HCT116 (cell line): ENCODE measurements around the gene KLHL3. TPM values are rescaled to one million over a fixed set of nuclear protein-coding genes. Genes with fewer than 3 reads are reported as not detected.

ENCODE experiments used
- ATAC-seq: fragments of 200-7000 bp; cut with Tn5 transposase; 2 replicates; pipeline ENCODE4 v1.9.1; 2020; ENCODE audit warnings: mild to moderate bottlenecking, moderate library complexity
- BruUV-seq: library from RNA; stranded (reverse); fragments of 400-500 nt; replicated peaks from 2 replicates; lab custom pipeline; 2021; lab: Mats Ljungman, UMichigan
- CTCF ChIA-PET: fragments of 300-600 bp; sonication (Branson Sonifier 250); formaldehyde crosslinking; loops from one replicate; lab custom pipeline; 2021; ENCODE audit warnings: antibody characterized with exemption; lab: Charles Lee
- POLR2A ChIA-PET: fragments of 300-600, 350-600 bp; sonication (Branson Sonifier 250); formaldehyde crosslinking; loops from one replicate; lab custom pipeline; 2021; ENCODE audit warnings: antibody characterized with exemption; lab: Charles Lee
- RAD21 ChIA-PET, 2 experiments: fragments of 300-600 bp; sonication (Branson Sonifier 250); formaldehyde crosslinking; loops; one replicate each; lab custom pipeline; 2023; ENCODE audit warnings: low total read pairs in 2 of 2; ENCODE audit not compliant: uncharacterized antibody in 2 of 2, unreplicated experiment in 2 of 2, low non-redundant PET in 1 of 2; lab: Charles Lee
- DNase-seq: peaks from one replicate; pipeline ENCODE4 v3.0.0-alpha.2; 2010; ENCODE audit warnings: low read depth, low spot score
- H2AFZ ChIP-seq: fragments of 200-600 bp; shearing (Covaris generic), sonication (generic); 2 replicates; pipeline ENCODE4 v1.6.1; 2017; ENCODE audit warnings: low read depth, mixed run types, mixed read lengths, antibody characterized with exemption, low read length; ENCODE audit not compliant: poor library complexity, severe bottlenecking
- H3K27ac ChIP-seq: 2 replicates; pipeline ENCODE4 v1.5.1; 2012; ENCODE audit warnings: low read depth, low read length
- H3K27me3 ChIP-seq: fragments of 200-600 bp; sonication (generic); 2 replicates; pipeline ENCODE4 v1.6.1; 2016; ENCODE audit warnings: mixed run types, low read length, mixed read lengths; ENCODE audit not compliant: insufficient read depth
- H3K36me3 ChIP-seq, 2 experiments: fragments of 200-500 bp in 1 of 2; fragments of 200-600 bp in 1 of 2; sonication (Bioruptor generic) in 1 of 2; sonication (generic) in 1 of 2; 2 replicates each; pipeline versions ENCODE4 v1.5.1 to v1.6.1; 2014 to 2016; ENCODE audit warnings: low read length in 2 of 2, inconsistent platforms in 1 of 2, mixed read lengths in 1 of 2, mixed run types in 1 of 2; ENCODE audit not compliant: insufficient read depth in 2 of 2, control insufficient read depth in 1 of 2
- H3K4me1 ChIP-seq, 2 experiments: fragments of 200-600 bp in 1 of 2; sonication (generic) in 1 of 2; 2 replicates each; pipeline versions ENCODE4 v1.5.1 to v1.6.1; 2012 to 2017; ENCODE audit warnings: low read length in 2 of 2, inconsistent platforms in 1 of 2, mild to moderate bottlenecking in 1 of 2, mixed read lengths in 1 of 2, mixed run types in 1 of 2, moderate library complexity in 1 of 2; ENCODE audit not compliant: insufficient read depth in 2 of 2, control insufficient read depth in 1 of 2
- H3K4me2 ChIP-seq: fragments of 200-600 bp; sonication (generic); 2 replicates; pipeline ENCODE4 v1.6.1; 2017; ENCODE audit warnings: mixed run types, low read length, mixed read lengths
- H3K4me3 ChIP-seq, 2 experiments: fragments of 200-600 bp in 1 of 2; sonication (generic) in 1 of 2; replicated peaks in 1 of 2; 2 replicates each; pipeline ENCODE4 v1.5.1; 2011 to 2016; ENCODE audit warnings: low read length in 2 of 2, control low read depth in 1 of 2, low read depth in 1 of 2, mild to moderate bottlenecking in 1 of 2, mixed read lengths in 1 of 2, mixed run types in 1 of 2
- H3K79me2 ChIP-seq: fragments of 200-600 bp; sonication (generic); 2 replicates; pipeline ENCODE4 v1.6.1; 2017; ENCODE audit warnings: mild to moderate bottlenecking, mixed run types, low read length, moderate library complexity, mixed read lengths; ENCODE audit not compliant: insufficient read depth
- H3K9ac ChIP-seq: fragments of 200-600 bp; sonication (generic); 2 replicates; pipeline ENCODE4 v1.6.1; 2016; ENCODE audit warnings: low read length, mixed read lengths
- H3K9me2 ChIP-seq: fragments of 200-600 bp; sonication (generic), shearing (Covaris generic); 2 replicates; pipeline ENCODE4 v1.6.1; 2017; ENCODE audit warnings: mixed run types, mild to moderate bottlenecking, moderate library complexity; ENCODE audit not compliant: insufficient read depth
- H3K9me3 ChIP-seq, 2 experiments: fragments of 200-500 bp in 1 of 2; fragments of 200-600 bp in 1 of 2; sonication (Bioruptor generic) in 1 of 2; sonication (generic) in 1 of 2; 2 replicates each; pipeline ENCODE4 v1.6.1; 2014 to 2017; ENCODE audit warnings: low read length in 2 of 2, mixed read lengths in 2 of 2, inconsistent platforms in 1 of 2, low read depth in 1 of 2, mild to moderate bottlenecking in 1 of 2, mixed run types in 1 of 2, moderate library complexity in 1 of 2; ENCODE audit not compliant: control insufficient read depth in 1 of 2, insufficient read depth in 1 of 2
- H4K20me1 ChIP-seq: fragments of 200-600 bp; sonication (generic), shearing (Covaris generic); 2 replicates; pipeline ENCODE4 v1.6.1; 2017; ENCODE audit warnings: mixed run types, mild to moderate bottlenecking, moderate library complexity; ENCODE audit not compliant: insufficient read depth
- CTCF ChIP-seq, 3 experiments: fragments of 200-600 bp in 1 of 3; sonication (generic) in 1 of 3; IDR thresholded peaks in 2 of 3; conservative IDR thresholded peaks in 1 of 3; 2 replicates each; pipeline ENCODE4 v1.5.1; 2012 to 2017; ENCODE audit warnings: low read depth in 2 of 3, low read length in 2 of 3, antibody characterized with exemption in 1 of 3, borderline replicate concordance in 1 of 3, control low read depth in 1 of 3, mild to moderate bottlenecking in 1 of 3, mixed read lengths in 1 of 3, mixed run types in 1 of 3, moderate library complexity in 1 of 3; ENCODE audit not compliant: insufficient read depth in 1 of 3
- EGR1 ChIP-seq: IDR thresholded peaks from 2 replicates; pipeline ENCODE4 v1.6.1; 2012; ENCODE audit warnings: low read depth
- ELF1 ChIP-seq: IDR thresholded peaks from 2 replicates; pipeline ENCODE4 v1.6.1; 2012; ENCODE audit warnings: low read depth, borderline replicate concordance
- EZH2 ChIP-seq: fragments of 200-600 bp; sonication (generic); IDR thresholded peaks from 2 replicates; pipeline ENCODE4 v1.6.1; 2017; ENCODE audit warnings: antibody characterized with exemption, mixed run types
- EZH2phosphoT487 ChIP-seq: fragments of 200-600 bp; IDR thresholded peaks from 2 replicates; pipeline ENCODE4 v1.6.1; 2018; ENCODE audit warnings: antibody characterized with exemption, borderline replicate concordance
- POLR2A ChIP-seq: IDR thresholded peaks from 2 replicates; pipeline ENCODE4 v1.7.0; 2011; ENCODE audit warnings: borderline replicate concordance; ENCODE audit not compliant: insufficient read depth, insufficient read length; ENCODE audit errors: extremely low read depth
- POLR2AphosphoS5 ChIP-seq: IDR thresholded peaks from 2 replicates; pipeline ENCODE4 v1.6.1; 2011; ENCODE audit warnings: mild to moderate bottlenecking, low read depth, low read length, moderate library complexity
- RAD21 ChIP-seq: IDR thresholded peaks from 2 replicates; pipeline ENCODE4 v1.6.1; 2012; ENCODE audit warnings: low read depth, mild to moderate bottlenecking
- YY1 ChIP-seq: IDR thresholded peaks from 2 replicates; pipeline ENCODE4 v1.6.1; 2011; ENCODE audit warnings: low read length, low read depth, moderate library complexity, mild to moderate bottlenecking; ENCODE audit not compliant: insufficient replicate concordance; ENCODE audit errors: extremely low read depth
- intact Hi-C: fragments of 100-400 bp; cut with micrococcal nuclease; formaldehyde crosslinking; loops from 2 replicates; pipeline ENCODE4 v1.10.0; 2022
- total RNA-seq: library from RNA; stranded (reverse); gene quantifications from one replicate; pipeline ENCODE4 v1.2.1, GENCODE V29; 2021; ENCODE audit not compliant: unreplicated experiment

The KLHL3 gene
- total RNA-seq, 1 experiment from 2014 or later: not detected

- H3K36me3 ChIP-seq: no peaks in the 10 kb centered on the region
- H3K27me3 ChIP-seq: peaks cover 42% of the 10 kb centered on the region
- intact Hi-C loops: no loop called here
- H3K27ac ChIP-seq: no peak overlapping the region
- no TSS peak for BruUV-seq
- DNase-seq (no peak), ATAC-seq (no peak)
- CTCF ChIA-PET: no interaction called here
- no peaks in the 10 kb centered on the region for H4K20me1 ChIP-seq
- no peak overlapping the region for H3K4me2 ChIP-seq
- POLR2A ChIA-PET: no interaction called here
- TF ChIP-seq EGR1: no peak
- no peaks in the 10 kb centered on the region for H3K79me2 ChIP-seq
- no peaks in the 10 kb centered on the region for H3K9me3 ChIP-seq
- H3K9me2 ChIP-seq: no peaks in the 10 kb centered on the region
- no peak overlapping the region for H3K4me3 ChIP-seq
- no peaks in the 10 kb centered on the region for H3K4me1 ChIP-seq
- H2AFZ ChIP-seq: no peak overlapping the region
- RAD21 ChIA-PET: no interaction called here
- H3K9ac ChIP-seq: no peak overlapping the region
Measured at GRCh38 chr5:137610598-137610997, 125.3 kb downstream of the KLHL3 start.

GRCh38 chr5:137609127-137609526 lies 126.8 kb downstream of the KLHL3 start:
- ATAC-seq (no peak), DNase-seq (no peak)
- H3K4me2 ChIP-seq: no peak overlapping the region
- H3K9me2 ChIP-seq: no peaks in the 10 kb centered on the region
- H3K36me3 ChIP-seq: no peaks in the 10 kb centered on the region
- no peak overlapping the region for H3K4me3 ChIP-seq
- no peak for TF ChIP-seq POLR2A
- no peak for TF ChIP-seq POLR2AphosphoS5
- TF ChIP-seq ELF1: no peak
- no peak for TF ChIP-seq RAD21
- no peak for TF ChIP-seq EZH2phosphoT487
- no peak for TF ChIP-seq EZH2
- no peak for TF ChIP-seq YY1
- no peak for TF ChIP-seq CTCF (IDR thresholded peaks at IDR 0.05 in 2 of 3, conservative IDR thresholded peaks at IDR 0.05 in 1 of 3; ENCODE audit: borderline replicate concordance in 1 of 3, insufficient read depth in 1 of 3, low read depth in 2 of 3, low read length in 2 of 3)
- BruUV-seq: no TSS peak
- POLR2A ChIA-PET: no interaction called here
- RAD21 ChIA-PET: no interaction called here
- no peaks in the 10 kb centered on the region for H3K9me3 ChIP-seq
- H3K4me1 ChIP-seq: no peaks in the 10 kb centered on the region
- CTCF ChIA-PET: no interaction called here
- no peak overlapping the region for H3K27ac ChIP-seq
- peaks cover 57% of the 10 kb centered on the region for H3K27me3 ChIP-seq
- intact Hi-C loops: no loop called here
- H3K79me2 ChIP-seq: no peaks in the 10 kb centered on the region
- H3K9ac ChIP-seq: no peak overlapping the region
- H2AFZ ChIP-seq: no peak overlapping the region
- no peaks in the 10 kb centered on the region for H4K20me1 ChIP-seq
